GM21367 (cell line): ENCODE measurements around the gene MCU.
"Not testable (repeated sequence)": the region's sequence is repeated elsewhere in the genome, so short reads cannot be mapped to it uniquely, and the experiment has no call there.

Experiments used
- ATAC-seq: cut with Tn5 transposase; IDR thresholded peaks from one replicate; pipeline ENCODE4 v1.9.1; 2021; ENCODE audit not compliant: unreplicated experiment

MCU gene

DNA sequence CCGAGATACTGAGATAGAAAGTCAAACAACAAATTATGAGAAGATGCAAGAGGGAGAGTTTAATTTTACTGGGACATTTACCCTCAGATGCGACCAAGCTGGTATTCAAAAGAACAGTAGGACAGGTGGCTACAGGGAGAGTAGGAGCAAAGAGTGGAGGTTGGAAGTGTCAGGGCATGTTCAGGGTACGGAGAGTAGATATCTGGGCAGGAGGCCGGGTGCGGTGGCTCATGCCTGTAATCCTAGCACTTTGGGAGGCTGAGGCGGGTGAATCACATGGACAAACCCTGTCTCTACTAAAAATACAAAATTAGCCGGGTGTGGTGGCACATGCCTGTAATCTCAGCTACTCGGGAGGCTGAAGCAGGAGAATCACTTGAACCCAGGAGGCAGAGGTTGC lies 5.5 kb upstream of the MCU start:
- ATAC-seq: not testable (repeated sequence)

DNA sequence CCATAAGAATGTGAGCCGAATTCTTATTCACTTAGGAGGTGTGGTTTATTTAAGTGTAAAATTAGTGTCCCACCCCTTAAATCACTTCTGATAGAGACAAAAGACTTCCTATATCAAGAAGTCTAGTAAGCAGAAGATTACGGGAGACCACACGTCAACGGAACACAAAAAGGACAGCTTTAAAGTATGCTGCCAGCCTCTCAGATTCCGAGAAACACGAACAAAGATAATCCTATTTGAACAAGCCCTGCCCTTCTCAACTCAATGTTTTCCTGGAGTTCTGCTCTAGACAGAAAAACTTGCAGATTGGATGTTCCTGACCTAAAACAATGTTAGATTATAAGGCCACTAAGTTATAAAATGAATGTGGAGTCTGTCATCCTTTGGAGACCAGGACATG lies 4.9 kb upstream of the MCU start:
- no peak for ATAC-seq

DNA sequence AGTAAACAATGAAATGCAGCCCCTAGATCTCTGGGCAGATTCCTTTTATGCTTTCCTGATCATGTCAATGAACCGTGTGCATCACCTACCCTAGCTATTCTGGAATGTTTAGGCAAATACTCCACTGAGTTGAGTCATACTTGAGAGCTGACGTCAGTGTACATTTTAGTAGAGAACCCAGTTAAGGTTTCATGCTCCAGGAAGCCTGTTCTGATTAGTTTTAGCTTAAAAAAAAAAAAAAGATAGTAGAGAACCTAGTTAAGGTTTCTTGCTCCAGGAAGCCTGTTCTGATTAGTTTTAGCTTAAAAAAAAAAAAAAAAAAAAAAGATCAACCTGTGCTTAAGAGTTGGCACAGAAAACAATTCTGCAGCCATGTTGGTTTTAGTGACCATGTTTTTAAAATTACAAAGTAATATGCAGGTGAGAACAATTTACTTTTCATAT lies 3.7 kb upstream of the MCU start:
- no peak for ATAC-seq

DNA sequence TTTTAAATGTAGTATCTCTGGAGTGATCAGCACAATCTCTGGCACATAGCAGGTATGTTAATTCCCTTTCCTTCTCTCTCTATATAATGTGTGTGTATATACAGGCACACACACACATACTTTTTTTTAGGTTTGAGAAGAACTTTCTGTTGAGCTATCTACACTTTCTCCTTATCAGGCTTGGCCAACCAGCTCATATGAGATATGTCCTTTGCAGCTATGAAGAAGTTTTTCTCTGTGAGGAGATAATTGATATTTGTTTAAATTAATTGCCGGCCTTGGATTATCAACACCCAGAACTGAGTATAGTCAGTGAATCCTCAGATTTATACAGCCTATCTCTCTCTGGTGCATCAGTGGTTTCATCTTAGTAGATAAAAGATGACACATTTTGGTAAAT lies 2.3 kb upstream of the MCU start:
- no peak for ATAC-seq

DNA sequence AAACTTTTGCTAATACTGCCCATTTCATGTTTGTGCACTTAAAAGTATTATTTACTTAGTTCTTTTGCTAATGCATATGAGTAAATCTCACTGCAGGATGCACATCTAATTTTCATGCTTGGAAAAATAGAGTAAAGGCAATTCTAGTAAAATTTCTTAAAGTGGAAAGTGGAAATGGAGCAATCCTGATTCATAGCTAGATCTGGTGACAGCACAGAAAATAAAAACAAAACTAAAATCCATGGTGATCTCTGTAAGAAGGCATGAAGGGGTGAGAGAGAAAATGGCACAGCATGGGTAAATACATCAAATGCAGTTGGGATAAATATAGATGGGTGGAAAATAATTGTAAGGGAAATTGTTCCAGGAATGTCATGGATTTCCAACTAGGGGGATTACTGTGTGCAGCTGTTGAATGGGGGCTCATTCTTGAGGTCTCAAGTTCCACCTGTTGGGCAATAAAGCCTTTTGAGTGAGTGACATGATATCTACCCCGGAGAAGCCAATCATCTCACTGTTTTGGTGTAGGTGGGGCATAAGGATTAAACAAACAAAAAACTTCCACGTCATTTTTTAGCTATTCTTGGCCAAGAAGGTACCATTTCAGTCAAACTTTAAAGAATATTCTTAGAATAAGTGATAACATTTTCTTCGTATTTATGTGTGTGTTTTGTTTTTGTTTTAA lies 1.7 kb upstream of the MCU start:
- no peak for ATAC-seq

DNA sequence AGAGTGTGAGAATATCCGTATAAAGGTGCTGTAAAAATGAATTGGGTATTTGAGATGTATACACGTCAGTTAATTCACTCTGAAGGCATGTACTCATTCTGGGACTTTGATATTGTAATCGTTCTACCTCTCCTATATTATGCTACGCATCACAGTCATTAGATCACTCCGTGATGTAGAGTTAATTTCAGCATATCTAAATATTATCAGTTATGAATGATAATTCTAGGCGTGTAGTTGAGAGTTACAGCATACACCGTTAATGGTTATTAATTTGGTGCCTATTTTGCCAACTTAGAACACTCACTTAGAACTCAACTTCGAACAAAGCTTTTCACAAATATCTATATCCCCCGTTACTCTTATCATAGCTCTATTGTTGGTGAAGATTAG lies 477 bp upstream of the MCU start:
- ATAC-seq: no peak

DNA sequence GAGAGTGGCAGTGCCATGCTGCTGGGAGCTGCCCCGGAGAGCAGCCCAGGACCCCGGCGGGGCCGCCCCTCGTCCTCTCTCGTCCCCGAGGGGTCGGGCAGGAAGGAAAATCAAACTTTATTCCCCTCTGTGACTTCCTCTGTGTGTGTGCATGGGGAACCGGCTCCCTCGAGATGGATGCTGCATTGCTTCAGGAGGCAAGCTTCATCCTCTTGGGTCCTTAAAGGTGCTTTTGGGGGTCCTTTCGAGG lies 726 bp downstream of the MCU start:
- peak; percentile 2 for ATAC-seq

DNA sequence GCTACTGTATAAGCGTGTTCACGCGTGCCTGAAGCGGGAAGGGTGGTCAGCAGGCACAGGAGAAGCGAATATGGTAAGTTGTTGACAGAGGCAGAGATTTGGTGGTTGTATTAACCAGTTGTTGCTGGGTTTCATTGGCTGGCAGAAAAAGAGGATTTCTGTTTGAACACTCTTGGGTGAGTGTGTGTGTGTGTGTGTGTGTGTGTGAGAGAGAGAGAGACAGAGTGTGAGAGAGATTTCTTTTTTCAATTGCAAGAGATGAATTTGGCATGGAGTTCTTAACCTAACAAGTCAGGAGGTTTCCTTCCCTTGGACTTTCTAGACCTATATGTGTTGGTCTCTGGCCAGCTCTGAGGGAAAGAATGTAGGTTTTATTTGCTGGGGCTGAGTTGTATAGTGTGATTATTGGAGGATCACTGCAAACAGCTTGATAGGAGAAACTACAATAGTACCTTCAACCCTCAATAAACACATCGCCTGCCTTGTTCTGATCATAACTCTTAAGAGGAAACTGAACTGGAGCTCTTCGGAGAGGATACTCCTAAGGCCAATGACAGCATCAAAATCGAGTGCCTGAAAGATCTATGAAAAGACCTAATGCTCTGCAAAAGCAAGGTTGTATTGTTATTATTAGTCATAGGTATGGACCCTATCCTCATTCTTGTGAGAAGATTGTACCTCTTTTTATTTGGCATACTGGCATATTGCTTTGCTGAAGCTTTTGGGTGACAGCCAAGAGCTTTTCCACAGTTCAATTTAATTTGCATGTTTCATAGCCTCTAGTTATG lies 1.2 kb downstream of the MCU start:
- no peak for ATAC-seq

DNA sequence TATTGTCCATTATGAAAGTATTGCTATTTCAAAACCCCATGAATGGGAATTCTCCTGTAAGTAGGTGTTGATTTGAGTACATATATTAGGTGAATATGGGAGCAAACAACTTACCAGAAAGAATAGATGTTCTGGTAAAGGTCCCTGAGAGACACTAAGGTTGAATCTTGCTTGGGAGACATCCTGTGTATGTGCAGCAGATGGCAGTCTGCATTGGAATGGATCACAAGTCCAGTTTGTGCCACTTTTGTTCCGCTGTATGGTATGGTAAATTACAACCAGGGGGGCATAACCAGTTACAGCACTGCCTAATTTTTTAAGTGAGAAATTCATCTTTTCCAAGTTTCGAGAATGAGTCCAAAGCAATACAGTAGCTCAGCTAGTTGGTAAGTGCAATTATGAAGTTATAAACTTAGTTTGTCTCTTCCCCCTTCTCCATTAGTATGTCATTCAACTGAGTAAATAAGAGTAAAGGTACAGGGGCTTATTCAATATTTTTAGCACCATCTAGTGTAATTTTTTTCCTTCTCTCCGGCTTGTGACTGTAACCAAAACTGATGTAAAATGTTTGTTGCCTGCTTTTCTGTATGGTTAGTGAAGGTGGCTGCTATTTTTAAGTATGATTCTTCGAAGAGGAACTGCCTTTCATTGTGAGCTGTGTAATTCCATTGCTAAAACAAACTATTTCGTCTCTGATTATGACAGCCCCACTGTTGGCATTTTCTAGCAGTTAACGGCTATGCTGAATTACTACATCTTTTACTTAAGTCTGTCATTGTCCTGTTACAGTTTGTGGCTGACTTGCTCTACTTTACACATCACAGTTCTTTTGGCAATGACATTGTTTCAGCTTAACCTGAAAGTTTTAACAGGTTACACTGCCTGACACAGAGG lies 2.8 kb downstream of the MCU start:
- ATAC-seq: no peak

DNA sequence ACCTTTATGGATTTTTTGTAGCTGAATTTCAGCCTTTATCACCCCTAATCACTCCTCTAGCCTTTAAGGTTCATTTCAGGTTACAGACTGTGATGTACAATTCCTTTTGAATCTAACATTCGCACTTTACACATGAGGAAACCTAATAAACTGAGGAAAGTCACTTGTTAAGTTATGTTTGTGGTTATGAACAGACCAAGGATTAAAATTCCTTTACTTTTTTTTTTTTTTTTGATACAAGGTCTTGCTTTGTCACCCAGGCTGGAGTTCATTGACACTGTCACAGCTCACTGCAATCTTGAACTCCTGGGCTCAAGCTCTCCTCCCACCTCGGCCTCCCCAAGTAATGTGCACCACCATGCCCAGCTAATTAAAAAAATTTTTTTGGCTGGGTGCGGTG lies 3.6 kb downstream of the MCU start:
- no peak for ATAC-seq

DNA sequence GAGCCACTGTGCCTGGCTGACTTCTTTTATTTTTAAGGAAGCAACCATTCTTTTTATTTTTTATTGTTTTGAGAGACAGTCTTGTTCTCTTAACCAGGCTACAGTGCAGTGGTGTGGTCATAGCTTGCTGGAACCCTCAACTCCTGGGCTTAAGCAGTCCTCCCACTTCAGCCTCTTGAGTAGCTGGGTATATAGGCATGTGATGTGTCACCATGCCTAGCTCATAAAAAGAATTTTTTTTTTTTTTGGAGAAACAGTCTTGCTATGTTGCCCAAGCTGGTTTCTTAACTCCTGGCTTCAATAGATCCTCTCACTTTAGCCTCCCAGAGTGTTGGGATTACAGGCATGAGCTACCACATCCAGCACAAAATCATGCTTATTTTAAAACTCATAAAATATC lies 5.8 kb downstream of the MCU start:
- no peak for ATAC-seq

DNA sequence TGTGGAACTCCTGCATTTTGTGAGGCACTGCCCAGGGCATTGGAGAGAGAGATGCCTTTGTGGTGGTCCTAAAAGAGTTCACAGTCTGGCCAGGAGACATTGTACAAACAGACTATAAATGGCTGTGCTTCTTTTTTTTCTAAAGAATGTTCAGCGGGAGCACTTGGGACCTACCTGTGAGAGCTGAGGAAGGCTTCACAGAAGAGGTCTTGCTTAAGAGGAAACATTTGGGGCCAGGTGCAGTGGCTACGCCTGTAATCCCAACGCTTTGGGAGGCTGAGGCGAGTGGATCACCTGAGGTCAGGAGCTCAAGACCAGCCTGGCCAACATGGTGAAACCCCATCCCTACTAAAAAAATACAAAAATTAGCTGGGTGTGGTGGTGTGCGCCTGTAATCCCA lies 10.5 kb downstream of the MCU start:
- not testable (repeated sequence) for ATAC-seq

DNA sequence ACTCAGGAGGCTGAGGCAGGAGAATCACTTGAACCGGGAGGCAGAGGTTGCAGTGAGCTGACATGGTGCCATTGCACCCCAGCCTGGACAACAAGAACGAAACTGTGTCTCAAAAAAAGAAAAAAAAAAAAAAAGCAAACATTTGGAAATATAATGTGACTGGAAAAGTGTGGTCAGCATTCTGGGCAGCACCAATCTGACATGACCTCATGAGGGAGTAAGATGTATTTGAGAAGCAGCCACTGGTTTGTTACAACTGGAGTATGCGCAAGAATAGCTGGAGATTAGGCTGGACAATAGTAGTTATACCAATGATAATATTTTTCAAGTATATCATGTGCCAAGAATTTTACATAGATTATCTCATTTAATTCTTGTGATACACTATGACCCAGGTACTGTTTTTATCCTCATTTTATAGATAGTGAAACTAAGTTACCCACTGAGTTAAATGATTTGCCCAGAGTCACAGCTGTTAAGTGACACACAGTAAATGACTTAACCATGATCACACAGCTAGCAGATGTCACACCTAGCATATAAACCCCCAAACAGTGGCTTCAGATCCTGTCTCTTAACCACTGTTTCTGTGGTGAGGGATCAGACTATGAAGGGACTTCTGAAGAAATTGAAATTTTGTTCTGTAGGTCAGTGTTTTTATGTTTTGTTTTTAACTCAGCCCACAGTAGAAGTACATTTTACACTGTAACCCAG lies 11.1 kb downstream of the MCU start:
- no peak for ATAC-seq

DNA sequence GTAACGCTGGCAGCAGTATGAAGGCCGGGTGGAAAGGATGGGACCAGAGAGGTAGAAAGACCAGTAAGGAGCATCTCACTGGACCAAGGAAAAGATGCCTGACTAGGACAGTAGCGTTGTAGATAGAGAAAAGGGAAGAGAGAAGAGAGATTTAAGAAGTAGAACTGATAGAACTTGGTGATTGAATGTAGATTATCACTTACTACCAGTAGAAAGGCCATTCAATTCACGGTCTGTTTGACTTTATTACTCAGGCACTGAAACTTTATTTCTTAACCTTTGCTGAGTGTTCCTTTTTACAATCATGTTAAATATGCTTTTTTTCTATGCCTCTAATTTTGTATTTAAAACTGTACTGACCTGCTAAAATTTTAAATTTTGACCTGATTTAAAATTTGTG lies 12.2 kb downstream of the MCU start:
- no peak for ATAC-seq

DNA sequence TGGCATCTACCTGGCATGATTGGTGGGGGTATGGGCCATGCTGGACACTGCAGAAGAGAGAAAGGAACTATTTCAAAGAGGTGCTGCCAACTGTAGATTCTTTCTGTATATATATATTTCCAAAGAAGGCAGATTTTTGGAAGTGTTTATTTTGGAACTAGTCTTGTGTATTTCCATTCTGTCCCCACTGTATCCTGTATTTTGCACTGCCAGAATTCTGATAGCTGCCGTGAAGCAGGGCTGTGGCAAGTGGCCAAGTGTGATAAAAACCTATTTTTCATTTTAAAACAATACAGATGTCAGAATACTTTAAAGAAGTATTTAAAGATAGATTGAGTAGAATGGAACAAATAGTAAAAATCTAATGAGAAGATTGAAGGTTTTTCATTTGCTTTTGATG lies 17.1 kb downstream of the MCU start:
- no peak for ATAC-seq

DNA sequence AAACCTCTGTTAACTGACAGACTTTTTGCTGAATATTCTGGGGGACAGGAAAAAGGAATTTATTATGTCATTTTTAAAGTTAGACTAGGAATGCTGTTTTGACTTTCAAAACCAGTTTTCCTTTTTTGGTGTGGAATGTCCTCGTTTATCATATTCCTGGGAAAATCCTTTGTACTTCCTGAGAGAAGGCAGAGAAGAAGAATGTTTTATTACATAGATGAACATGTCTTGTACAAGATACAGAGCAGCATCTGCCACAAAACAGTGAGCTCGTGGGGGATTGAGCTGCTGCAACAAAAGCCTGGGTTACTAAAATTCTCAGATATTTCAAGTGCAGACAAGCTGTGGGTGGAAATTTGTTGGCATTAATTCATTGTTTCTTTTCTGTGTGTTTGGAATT lies 20.2 kb downstream of the MCU start:
- no peak for ATAC-seq

DNA sequence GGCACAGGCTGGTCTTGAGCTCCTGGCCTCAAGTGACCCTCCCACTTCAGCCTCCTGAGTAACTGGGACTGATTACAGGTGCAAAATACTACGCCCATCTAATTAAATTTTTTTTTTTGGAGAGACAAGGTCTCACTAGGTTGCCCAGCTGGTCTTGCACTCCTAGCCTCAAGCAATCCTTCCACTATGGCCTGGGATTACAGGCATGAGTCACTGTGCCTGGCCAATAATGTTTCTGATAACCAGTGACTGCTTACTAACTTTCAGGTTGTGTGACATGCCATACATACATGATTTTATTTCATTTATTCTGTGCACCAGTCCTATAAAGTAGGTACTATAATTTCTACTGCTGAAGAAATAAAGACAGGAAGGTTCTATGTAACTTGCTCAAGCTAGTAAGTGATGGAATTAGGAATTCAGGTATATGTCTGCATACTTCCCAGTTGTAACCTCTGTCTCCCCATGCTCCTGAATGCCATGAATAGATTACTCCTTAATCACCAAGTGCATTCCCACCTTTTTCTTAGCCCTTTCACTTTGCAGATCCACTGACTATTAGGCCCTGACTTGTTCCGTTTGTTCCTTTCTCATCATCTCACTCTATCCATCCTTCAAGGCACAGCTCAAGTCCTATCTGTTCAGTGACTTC lies 28.1 kb downstream of the MCU start:
- no peak for ATAC-seq

DNA sequence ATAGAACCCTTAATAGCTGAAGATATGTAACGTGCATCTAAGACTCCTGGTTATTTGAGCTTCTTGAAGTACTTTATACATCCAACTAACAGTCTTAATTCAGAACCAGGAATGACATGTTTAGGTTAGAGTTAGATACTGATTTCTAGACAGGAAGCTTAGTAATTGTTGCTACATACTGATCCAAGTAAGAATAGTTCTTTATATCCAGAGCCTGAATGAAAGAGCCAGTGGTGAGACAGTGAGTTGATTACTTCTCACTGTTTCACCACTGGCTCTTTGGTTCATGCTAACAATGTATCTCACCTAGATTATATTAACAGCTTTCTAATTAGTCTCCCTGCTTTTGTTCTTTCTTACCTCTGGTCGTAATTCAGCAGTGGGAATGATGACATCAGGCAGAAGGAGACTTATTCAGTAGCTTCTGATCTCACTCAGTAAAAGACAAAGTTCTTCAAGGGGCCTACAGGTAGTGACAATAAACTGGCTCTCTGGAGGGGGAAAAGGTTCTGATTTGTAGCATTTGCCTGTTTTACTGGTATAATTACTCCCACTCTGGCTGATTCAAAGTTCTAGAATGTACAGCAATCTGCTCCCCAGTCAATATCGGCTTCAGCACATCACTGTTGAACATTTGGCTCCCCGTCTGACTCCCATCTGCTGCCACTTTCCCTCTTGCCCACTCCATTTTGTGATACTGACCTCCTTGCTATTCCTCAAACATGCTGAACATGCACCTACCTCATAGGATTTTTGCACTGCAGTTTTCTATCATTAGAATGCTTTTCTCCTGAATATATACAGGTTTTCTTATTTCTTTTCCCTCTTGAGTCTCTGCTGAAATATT lies 29.1 kb downstream of the MCU start:
- no peak for ATAC-seq

DNA sequence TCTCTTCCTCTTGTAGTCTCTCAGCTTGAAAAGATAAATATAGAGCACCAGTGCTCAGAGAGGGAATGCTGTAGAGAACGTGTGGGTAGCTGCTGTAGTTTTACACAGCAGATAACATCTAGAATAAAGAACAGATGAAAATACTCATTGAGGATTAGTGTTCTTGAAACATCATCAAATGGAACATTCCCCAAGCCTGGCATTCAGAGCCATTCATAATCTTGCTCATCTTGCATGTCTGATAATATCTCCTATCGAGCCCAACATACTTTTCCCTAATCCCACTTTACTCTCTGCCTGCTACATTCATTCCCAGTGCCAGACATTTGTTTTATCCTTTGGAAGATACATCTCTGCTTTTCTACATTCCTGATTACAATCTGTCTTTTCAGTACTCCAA lies 35.2 kb downstream of the MCU start:
- no peak for ATAC-seq

DNA sequence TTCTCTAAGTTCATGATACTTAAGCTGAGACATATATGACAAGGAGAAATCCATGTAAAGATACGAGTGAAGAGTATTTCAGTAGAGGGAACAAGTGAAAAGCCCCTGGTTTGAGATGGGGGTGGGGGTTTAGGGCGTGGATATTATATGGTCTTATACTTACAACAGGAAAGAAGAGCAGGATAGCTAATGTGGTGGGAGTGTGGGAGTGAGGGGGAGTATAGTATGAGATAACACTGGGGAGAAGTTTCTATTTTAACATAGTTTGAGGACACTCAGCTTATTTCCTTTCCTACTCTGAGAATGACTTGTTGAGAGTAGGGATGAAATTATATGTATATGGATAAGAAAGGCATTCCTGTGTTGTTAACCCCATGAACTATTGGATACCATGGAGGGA lies 36.5 kb downstream of the MCU start:
- no peak for ATAC-seq
